Neural cell (in vitro differentiated cells): ENCODE measurements around the gene DOCK2. TPM values are rescaled to one million over a fixed set of nuclear protein-coding genes. Genes with fewer than 3 reads are reported as not detected.

Experiments used
- H2AFZ ChIP-seq: fragments of 200-600, 300-800 bp; sonication (generic), shearing (Covaris generic); 2 replicates; pipeline ENCODE4 v1.6.0; 2014; ENCODE audit warnings: low read depth, mild to moderate bottlenecking, antibody characterized with exemption, low read length, moderate library complexity
- H3F3A ChIP-seq: fragments of 200-600 bp; shearing (Covaris generic); 2 replicates; pipeline ENCODE4 v1.6.1; 2016; ENCODE audit warnings: mild to moderate bottlenecking, moderate library complexity, mixed read lengths, antibody characterized with exemption, low read length; ENCODE audit not compliant: insufficient read depth, poor library complexity, severe bottlenecking
- H3K27ac ChIP-seq: fragments of 200-600, 300-800 bp; sonication (generic), shearing (Covaris generic); 2 replicates; pipeline ENCODE4 v1.5.1; 2014; ENCODE audit warnings: mild to moderate bottlenecking, low read length, moderate library complexity
- H3K27me3 ChIP-seq: fragments of 300-800, 200-600 bp; sonication (generic), shearing (Covaris generic); 2 replicates; pipeline ENCODE4 v1.6.0; 2014; ENCODE audit warnings: mild to moderate bottlenecking, low read depth, low read length, moderate library complexity; ENCODE audit not compliant: insufficient read depth
- H3K36me3 ChIP-seq: fragments of 300-800, 200-600 bp; sonication (generic), shearing (Covaris generic); 2 replicates; pipeline ENCODE4 v1.5.1; 2014; ENCODE audit warnings: mild to moderate bottlenecking, antibody characterized with exemption, low read length, moderate library complexity; ENCODE audit not compliant: insufficient read depth
- H3K4me2 ChIP-seq: fragments of 300-800, 200-600 bp; sonication (generic), shearing (Covaris generic); 2 replicates; pipeline ENCODE4 v1.6.0; 2014; ENCODE audit warnings: mild to moderate bottlenecking, low read length
- H3K4me3 ChIP-seq: fragments of 300-800, 200-600 bp; sonication (generic), shearing (Covaris generic); 2 replicates; pipeline ENCODE4 v1.5.1; 2014; ENCODE audit warnings: mild to moderate bottlenecking, low read length, moderate library complexity
- H3K79me2 ChIP-seq: fragments of 200-600 bp; shearing (Covaris generic); replicated peaks from 2 replicates; pipeline ENCODE4 v1.6.0; 2014; ENCODE audit warnings: mild to moderate bottlenecking, low read length, moderate library complexity; ENCODE audit not compliant: insufficient read depth
- H3K9ac ChIP-seq: fragments of 300-800, 200-600 bp; sonication (generic), shearing (Covaris generic); 2 replicates; pipeline ENCODE4 v1.6.1; 2016; ENCODE audit warnings: mild to moderate bottlenecking, low read length, mixed read lengths
- H3K9me2 ChIP-seq: fragments of 200-600 bp; shearing (Covaris generic); 2 replicates; pipeline ENCODE4 v1.6.1; 2016; ENCODE audit warnings: mild to moderate bottlenecking, low read length, mixed read lengths; ENCODE audit not compliant: insufficient read depth
- H3K9me3 ChIP-seq: fragments of 200-600, 300-800 bp; sonication (generic), shearing (Covaris generic); 2 replicates; pipeline ENCODE4 v1.6.1; 2016; ENCODE audit warnings: mild to moderate bottlenecking, mixed run types, low read length, moderate library complexity, mixed read lengths
- H4K20me1 ChIP-seq: fragments of 200-600 bp; shearing (Covaris generic); 2 replicates; pipeline ENCODE4 v1.6.1; 2016; ENCODE audit warnings: mild to moderate bottlenecking, mixed run types; ENCODE audit not compliant: insufficient read depth
- EP300 ChIP-seq: fragments of 450-650 bp; conservative IDR thresholded peaks from 2 replicates; pipeline ENCODE4 v1.6.1; 2014; ENCODE audit warnings: antibody characterized with exemption, mild to moderate bottlenecking, moderate library complexity; ENCODE audit not compliant: poor library complexity, severe bottlenecking
- EZH2 ChIP-seq: fragments of 200-600, 300-800 bp; shearing (Covaris generic), sonication (generic); IDR thresholded peaks from 2 replicates; pipeline ENCODE4 v1.6.1; 2014; ENCODE audit warnings: antibody characterized with exemption, low read length, borderline replicate concordance, mild to moderate bottlenecking; ENCODE audit not compliant: insufficient read depth, poor library complexity, severe bottlenecking
- MXI1 ChIP-seq: fragments of 450-650 bp; conservative IDR thresholded peaks from 2 replicates; pipeline ENCODE4 v1.6.1; 2014; ENCODE audit warnings: antibody characterized with exemption, mild to moderate bottlenecking; ENCODE audit not compliant: poor library complexity, severe bottlenecking
- POLR2AphosphoS5 ChIP-seq: IDR thresholded peaks from 2 replicates; pipeline ENCODE4 v1.6.1; 2012
- RAD21 ChIP-seq: fragments of 450-650 bp; conservative IDR thresholded peaks from 2 replicates; pipeline ENCODE4 v1.6.1; 2014; ENCODE audit warnings: antibody characterized with exemption, mild to moderate bottlenecking, moderate library complexity
- SMC3 ChIP-seq: fragments of 450-650 bp; conservative IDR thresholded peaks from 2 replicates; pipeline ENCODE4 v1.6.1; 2014; ENCODE audit warnings: antibody characterized with exemption, mild to moderate bottlenecking, moderate library complexity; ENCODE audit not compliant: poor library complexity
- TAF1 ChIP-seq: IDR thresholded peaks from 2 replicates; pipeline ENCODE4 v1.6.1; 2012; ENCODE audit warnings: low read depth
- polyA plus RNA-seq: library from polyadenylated mRNA; depleted of rRNA; stranded (reverse); fragments of >200 nt; gene quantifications from 2 replicates; pipeline ENCODE4 v1.2.3, GENCODE V29; 2014
- TF ChIP-seq, protein P1 (sequence below): fragments of 450-650 bp; IDR thresholded peaks from 2 replicates; pipeline ENCODE4 v1.5.1; 2014; ENCODE audit warnings: antibody characterized with exemption, mild to moderate bottlenecking, moderate library complexity; ENCODE audit not compliant: poor library complexity, severe bottlenecking
- TF ChIP-seq, protein P2 (sequence below): IDR thresholded peaks from 2 replicates; pipeline ENCODE4 v1.6.1; 2012; ENCODE audit warnings: borderline replicate concordance

The DOCK2 gene
- polyA plus RNA-seq, 1 donor from 2014 or later: 0.15 TPM

DNA sequence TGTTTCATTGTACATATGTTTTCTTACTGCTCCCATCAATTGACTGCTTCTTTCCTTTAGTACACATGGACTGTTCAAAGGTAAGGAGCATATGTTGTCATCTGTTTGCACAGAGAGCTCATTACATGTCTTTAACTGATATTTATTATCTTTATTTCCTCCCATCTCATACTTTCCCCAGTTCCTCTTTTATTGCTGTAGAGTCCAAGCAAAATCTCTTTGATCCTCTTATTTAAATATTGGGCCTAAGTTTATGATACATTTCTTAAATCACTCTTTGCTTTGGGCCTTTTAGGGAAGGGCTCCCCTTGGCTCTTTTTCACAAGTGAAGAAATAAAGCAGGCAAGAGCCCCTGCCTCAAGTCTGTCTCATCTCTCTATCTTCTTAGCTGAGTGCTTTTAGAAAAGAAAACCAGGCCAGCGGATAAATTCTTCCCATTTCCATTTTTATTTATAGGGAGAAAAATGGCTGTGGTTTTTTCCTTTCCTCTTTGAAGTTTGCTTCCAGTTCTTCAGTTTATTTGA is 152.4 kb downstream of the DOCK2 start:
- Histone ChIP-seq H3K9ac (no peak overlapping the region), H3K9me3 (no peaks in the 10 kb centered on the region), H3F3A (no peaks in the 10 kb centered on the region), H3K9me2 (no peaks in the 10 kb centered on the region), H3K27me3 (peaks cover 27% of the 10 kb centered on the region), H3K4me3 (no peak overlapping the region), H3K36me3 (no peaks in the 10 kb centered on the region), H3K27ac (no peak overlapping the region), H4K20me1 (no peaks in the 10 kb centered on the region), H2AFZ (no peak overlapping the region), H3K79me2 (no peaks in the 10 kb centered on the region), H3K4me2 (no peak overlapping the region)
- TF ChIP-seq, protein P1, sequence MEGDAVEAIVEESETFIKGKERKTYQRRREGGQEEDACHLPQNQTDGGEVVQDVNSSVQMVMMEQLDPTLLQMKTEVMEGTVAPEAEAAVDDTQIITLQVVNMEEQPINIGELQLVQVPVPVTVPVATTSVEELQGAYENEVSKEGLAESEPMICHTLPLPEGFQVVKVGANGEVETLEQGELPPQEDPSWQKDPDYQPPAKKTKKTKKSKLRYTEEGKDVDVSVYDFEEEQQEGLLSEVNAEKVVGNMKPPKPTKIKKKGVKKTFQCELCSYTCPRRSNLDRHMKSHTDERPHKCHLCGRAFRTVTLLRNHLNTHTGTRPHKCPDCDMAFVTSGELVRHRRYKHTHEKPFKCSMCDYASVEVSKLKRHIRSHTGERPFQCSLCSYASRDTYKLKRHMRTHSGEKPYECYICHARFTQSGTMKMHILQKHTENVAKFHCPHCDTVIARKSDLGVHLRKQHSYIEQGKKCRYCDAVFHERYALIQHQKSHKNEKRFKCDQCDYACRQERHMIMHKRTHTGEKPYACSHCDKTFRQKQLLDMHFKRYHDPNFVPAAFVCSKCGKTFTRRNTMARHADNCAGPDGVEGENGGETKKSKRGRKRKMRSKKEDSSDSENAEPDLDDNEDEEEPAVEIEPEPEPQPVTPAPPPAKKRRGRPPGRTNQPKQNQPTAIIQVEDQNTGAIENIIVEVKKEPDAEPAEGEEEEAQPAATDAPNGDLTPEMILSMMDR: no peak
- no peak for TF ChIP-seq POLR2AphosphoS5
- no peak for TF ChIP-seq SMC3
- TF ChIP-seq RAD21: no peak
- no peak for TF ChIP-seq TAF1
- TF ChIP-seq EP300: no peak
- no peak for TF ChIP-seq EZH2

DNA sequence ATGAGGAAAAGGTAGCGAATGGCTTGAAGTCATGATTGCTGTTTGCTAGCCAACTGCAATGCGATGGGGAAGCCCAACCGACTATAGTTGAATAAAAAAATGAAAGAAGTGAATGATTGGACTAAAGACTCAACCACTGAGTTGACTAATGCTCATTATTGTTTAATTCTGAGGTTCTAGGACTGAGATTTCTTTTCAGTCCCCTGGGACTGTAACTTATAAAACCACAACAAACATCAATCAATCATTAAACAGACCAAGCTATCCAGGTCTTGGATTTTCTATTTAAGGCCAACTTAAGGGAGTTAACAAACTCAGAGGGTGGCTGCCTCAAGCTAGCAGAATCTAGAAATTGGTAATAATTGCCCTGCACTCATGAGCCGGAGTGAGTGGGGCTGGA is 154.2 kb downstream of the DOCK2 start:
- no peak overlapping the region for H3K4me2 ChIP-seq
- no peak overlapping the region for H3K4me3 ChIP-seq
- no peak overlapping the region for H2AFZ ChIP-seq
- no peaks in the 10 kb centered on the region for H3K79me2 ChIP-seq
- peaks cover 9% of the 10 kb centered on the region for H3K27me3 ChIP-seq
- no peaks in the 10 kb centered on the region for H3F3A ChIP-seq
- no peak overlapping the region for H3K27ac ChIP-seq
- no peaks in the 10 kb centered on the region for H4K20me1 ChIP-seq
- H3K9me3 ChIP-seq: no peaks in the 10 kb centered on the region
- TF ChIP-seq MXI1: no peak
- TF ChIP-seq EP300: no peak
- TF ChIP-seq SMC3: no peak
- TF ChIP-seq, protein P1: no peak
- TF ChIP-seq, protein P2, sequence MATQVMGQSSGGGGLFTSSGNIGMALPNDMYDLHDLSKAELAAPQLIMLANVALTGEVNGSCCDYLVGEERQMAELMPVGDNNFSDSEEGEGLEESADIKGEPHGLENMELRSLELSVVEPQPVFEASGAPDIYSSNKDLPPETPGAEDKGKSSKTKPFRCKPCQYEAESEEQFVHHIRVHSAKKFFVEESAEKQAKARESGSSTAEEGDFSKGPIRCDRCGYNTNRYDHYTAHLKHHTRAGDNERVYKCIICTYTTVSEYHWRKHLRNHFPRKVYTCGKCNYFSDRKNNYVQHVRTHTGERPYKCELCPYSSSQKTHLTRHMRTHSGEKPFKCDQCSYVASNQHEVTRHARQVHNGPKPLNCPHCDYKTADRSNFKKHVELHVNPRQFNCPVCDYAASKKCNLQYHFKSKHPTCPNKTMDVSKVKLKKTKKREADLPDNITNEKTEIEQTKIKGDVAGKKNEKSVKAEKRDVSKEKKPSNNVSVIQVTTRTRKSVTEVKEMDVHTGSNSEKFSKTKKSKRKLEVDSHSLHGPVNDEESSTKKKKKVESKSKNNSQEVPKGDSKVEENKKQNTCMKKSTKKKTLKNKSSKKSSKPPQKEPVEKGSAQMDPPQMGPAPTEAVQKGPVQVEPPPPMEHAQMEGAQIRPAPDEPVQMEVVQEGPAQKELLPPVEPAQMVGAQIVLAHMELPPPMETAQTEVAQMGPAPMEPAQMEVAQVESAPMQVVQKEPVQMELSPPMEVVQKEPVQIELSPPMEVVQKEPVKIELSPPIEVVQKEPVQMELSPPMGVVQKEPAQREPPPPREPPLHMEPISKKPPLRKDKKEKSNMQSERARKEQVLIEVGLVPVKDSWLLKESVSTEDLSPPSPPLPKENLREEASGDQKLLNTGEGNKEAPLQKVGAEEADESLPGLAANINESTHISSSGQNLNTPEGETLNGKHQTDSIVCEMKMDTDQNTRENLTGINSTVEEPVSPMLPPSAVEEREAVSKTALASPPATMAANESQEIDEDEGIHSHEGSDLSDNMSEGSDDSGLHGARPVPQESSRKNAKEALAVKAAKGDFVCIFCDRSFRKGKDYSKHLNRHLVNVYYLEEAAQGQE: no peak
- no peak for TF ChIP-seq POLR2AphosphoS5
- no peak for TF ChIP-seq EZH2
- no peak for TF ChIP-seq RAD21
- no peak for TF ChIP-seq TAF1
- no peaks in the 10 kb centered on the region for H3K36me3 ChIP-seq
- no peaks in the 10 kb centered on the region for H3K9me2 ChIP-seq
- H3K9ac ChIP-seq: no peak overlapping the region
